Astrocyte of the cerebellum (primary cell): ENCODE results near the gene KRTAP1-3.
"Not testable (repeated sequence)": the region's sequence is repeated elsewhere in the genome, so short reads cannot be mapped to it uniquely, and the experiment has no call there.

Source experiments
- DNase-seq: peaks from one replicate; pipeline ENCODE4 v3.0.0-alpha.2; 2011; ENCODE audit warnings: low read depth
- H3K4me3 ChIP-seq: 2 replicates; pipeline ENCODE4 v1.5.1; 2011; ENCODE audit warnings: mild to moderate bottlenecking, low read depth, low read length, moderate library complexity
- CTCF ChIP-seq: IDR thresholded peaks from 2 replicates; pipeline ENCODE4 v1.5.1; 2012; ENCODE audit warnings: low read length, low read depth, moderate library complexity, mild to moderate bottlenecking; ENCODE audit errors: missing control alignments
- in situ Hi-C: cut with HindIII; loops from 2 replicates; pipeline ENCODE4 v1.10.0; 2017; ENCODE audit warnings: low sequenced_read_pairs

KRTAP1-3 gene

GRCh38 chr17:41069031-41069430, 34.4 kb upstream of the KRTAP1-3 start:
- TF ChIP-seq CTCF = no peak
- in situ Hi-C loops = no loop called here

GRCh38 chr17:41067281-41067680, 32.6 kb upstream of the KRTAP1-3 start:
- in situ Hi-C loops = no loop called here
- DNase-seq = no peak
- no peak for TF ChIP-seq CTCF
- H3K4me3 ChIP-seq = no peak overlapping the region

More at GRCh38 chr17:41069031-41069430, 34.4 kb upstream of the KRTAP1-3 start:
- no peak overlapping the region for H3K4me3 ChIP-seq
- DNase-seq = no peak

- TF ChIP-seq CTCF = no peak
- H3K4me3 ChIP-seq = no peak within 1 kb of the TSS
- in situ Hi-C loops = no loop called here
- no peak for DNase-seq
Measured at GRCh38 chr17:41065829-41066624, 31.4 kb upstream of the KRTAP1-3 start, which contains the start of gene KRTAP2-4. TSS of gene KRTAP2-4 (minus strand) at chr17:41065879. CDS start at chr17:41065845, 34 bp downstream.

GRCh38 chr17:41065016-41065689, 30.5 kb upstream of the KRTAP1-3 start:
- in situ Hi-C loops, H3K4me3 ChIP-seq, DNase-seq: not testable (repeated sequence)

- no peak for TF ChIP-seq CTCF
Measured at GRCh38 chr17:41064301-41064700, 29.6 kb upstream of the KRTAP1-3 start.

GRCh38 chr17:41063449-41063848, 28.8 kb upstream of the KRTAP1-3 start:
- no peak for DNase-seq
- no peak for TF ChIP-seq CTCF
- no peak overlapping the region for H3K4me3 ChIP-seq
- in situ Hi-C loops = no loop called here

More at GRCh38 chr17:41064301-41064700, 29.6 kb upstream of the KRTAP1-3 start:
- H3K4me3 ChIP-seq = no peak overlapping the region
- DNase-seq = no peak
- in situ Hi-C loops = no loop called here

- DNase-seq = peak; percentile 79
- no peak for TF ChIP-seq CTCF
- no peak overlapping the region for H3K4me3 ChIP-seq
- in situ Hi-C loops = no loop called here
Measured at GRCh38 chr17:41061964-41062363, 27.3 kb upstream of the KRTAP1-3 start.
